GM19193 (cell line): ENCODE measurements around the gene SLC7A9.

Experiments
- POLR2A ChIP-seq: IDR thresholded peaks from 4 replicates; pipeline ENCODE4 v1.6.1; 2011; ENCODE audit not compliant: insufficient read depth, insufficient read length; ENCODE audit errors: extremely low read depth

The SLC7A9 gene

GRCh38 chr19:32823747-32824102 is 45.8 kb downstream of the SLC7A9 start:
- no peak for TF ChIP-seq POLR2A

- TF ChIP-seq POLR2A, result no peak
Observed at GRCh38 chr19:32822916-32823746, 46.4 kb downstream of the SLC7A9 start.

GRCh38 chr19:32819419-32820400 is 49.9 kb downstream of the SLC7A9 start:
- TF ChIP-seq POLR2A, result no peak

GRCh38 chr19:32818536-32818935 is 51.0 kb downstream of the SLC7A9 start:
- no peak for TF ChIP-seq POLR2A

GRCh38 chr19:32817569-32818476 is 51.7 kb downstream of the SLC7A9 start:
- TF ChIP-seq POLR2A, result no peak

- TF ChIP-seq POLR2A, result no peak
Observed at GRCh38 chr19:32816555-32817099, 52.9 kb downstream of the SLC7A9 start.

- no peak for TF ChIP-seq POLR2A
Observed at GRCh38 chr19:32814624-32815023, 54.9 kb downstream of the SLC7A9 start.

GRCh38 chr19:32813862-32814425 is 55.6 kb downstream of the SLC7A9 start:
- TF ChIP-seq POLR2A, result no peak

- no peak for TF ChIP-seq POLR2A
Observed at GRCh38 chr19:32812571-32812970, 57.0 kb downstream of the SLC7A9 start.

GRCh38 chr19:32812036-32812435 is 57.5 kb downstream of the SLC7A9 start:
- TF ChIP-seq POLR2A, result no peak

GRCh38 chr19:32811151-32811550 is 58.4 kb downstream of the SLC7A9 start:
- no peak for TF ChIP-seq POLR2A

GRCh38 chr19:32810452-32810851 is 59.1 kb downstream of the SLC7A9 start:
- no peak for TF ChIP-seq POLR2A

- no peak for TF ChIP-seq POLR2A
Observed at GRCh38 chr19:32809754-32810153, 59.8 kb downstream of the SLC7A9 start.

- TF ChIP-seq POLR2A, result no peak
Observed at GRCh38 chr19:32809254-32809653, 60.3 kb downstream of the SLC7A9 start.
